GM23338 (cell line): Measurements from ENCODE around the gene C14orf93.

Experiments
- CREB1 ChIP-seq: fragments of 250-450 bp; sonication (Bioruptor Pico); IDR thresholded peaks from 2 replicates; pipeline ENCODE4 v1.5.0; 2020; ENCODE audit warnings: low read depth, mild to moderate bottlenecking, moderate library complexity
- CTCF ChIP-seq, 2 experiments: fragments of 200-600 bp in 1 of 2; sonication (generic) in 1 of 2; conservative IDR thresholded peaks; 2 replicates each; pipeline versions ENCODE4 v1.5.1 to v1.6.1; 2016 to 2017; ENCODE audit warnings: antibody characterized with exemption in 2 of 2, low read depth in 2 of 2, mild to moderate bottlenecking in 2 of 2, moderate library complexity in 1 of 2
- EZH2 ChIP-seq: fragments of 200-600 bp; sonication (generic); IDR thresholded peaks from one replicate; pipeline ENCODE4 v1.8.0; 2017; ENCODE audit warnings: antibody characterized with exemption, mild to moderate bottlenecking, low read depth; ENCODE audit not compliant: unreplicated experiment
- POLR2AphosphoS5 ChIP-seq: IDR thresholded peaks from 2 replicates; pipeline ENCODE4 v1.6.1; 2016; ENCODE audit warnings: antibody characterized with exemption, low read depth

- TF ChIP-seq CTCF (conservative IDR thresholded peaks at IDR 0.05; ENCODE audit: low read depth in 2 of 2) (no peak), CREB1 (no peak), POLR2AphosphoS5 (no peak), EZH2 (no peak)
Observed at GRCh38 chr14:22978487-22978837, 31.5 kb downstream of the C14orf93 start.
